ENCODE results near the gene RNF144B. TPM values are rescaled to one million over a fixed set of nuclear protein-coding genes. Genes with fewer than 3 reads are reported as not detected.

Gene RNF144B
- total RNA-seq, 1 experiment from 2014 or later, result 2.3 TPM

DNA sequence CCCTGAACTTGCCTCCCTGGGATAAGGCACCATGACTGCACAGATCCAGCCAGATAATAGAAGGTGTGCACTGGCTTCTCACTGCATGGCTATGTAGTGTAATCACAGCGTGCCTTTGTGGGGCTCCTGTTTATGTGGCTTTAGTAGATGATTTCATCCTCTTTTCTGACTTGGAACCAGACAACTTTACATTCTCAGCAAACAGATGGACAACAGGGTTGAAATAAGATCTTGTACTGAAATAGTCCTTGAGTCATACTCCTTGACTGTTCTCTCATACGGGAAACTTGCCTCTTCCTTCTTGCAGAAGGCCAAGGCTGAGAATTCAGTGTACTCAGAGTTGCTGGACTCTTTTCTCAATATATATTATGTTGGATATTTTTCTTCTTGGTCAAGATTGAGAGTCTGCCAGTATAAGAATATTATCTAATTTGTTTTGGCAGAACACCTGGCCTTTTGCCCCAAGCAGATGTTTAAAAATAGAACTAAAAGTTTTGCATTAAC, 25.0 kb upstream of the RNF144B start:
- Histone ChIP-seq H3K9me3 (ENCODE audit: control insufficient read depth, low read depth, low read length) (no peaks in the 10 kb centered on the region), H3K9ac (ENCODE audit: extremely low read depth, insufficient read length, low read length) (no peak overlapping the region), H3K4me1 (ENCODE audit: insufficient read depth, low read length) (no peaks in the 10 kb centered on the region), H3K79me1 (ENCODE audit: insufficient read depth, low read depth, low read length, poor library complexity, severe bottlenecking) (no peaks in the 10 kb centered on the region), H3K18ac (ENCODE audit: insufficient read length, low read depth, low read length) (no peak overlapping the region), H3T11ph (ENCODE audit: low read length) (no peak overlapping the region), H3K27ac (ENCODE audit: insufficient read length, low read depth, low read length) (no peak overlapping the region), H3K79me2 (ENCODE audit: insufficient read depth, low read length) (no peaks in the 10 kb centered on the region), H3K56ac (ENCODE audit: insufficient read length, low read depth, low read length) (no peak overlapping the region), H4K91ac (ENCODE audit: insufficient read length, low read depth, low read length) (no peak overlapping the region), H3K4ac (ENCODE audit: low read depth, low read length) (no peak overlapping the region), H2BK5ac (ENCODE audit: insufficient read length, low read length) (no peak overlapping the region), H2BK15ac (ENCODE audit: low read depth, low read length) (no peak overlapping the region), H3K23ac (ENCODE audit: insufficient read length, low read depth, low read length) (no peak overlapping the region), H3K23me2 (ENCODE audit: insufficient read length, low read depth, low read length, poor library complexity, severe bottlenecking) (no peaks in the 10 kb centered on the region), H3K27me3 (ENCODE audit: insufficient read depth, low read length) (no peaks in the 10 kb centered on the region), H2BK20ac (ENCODE audit: low read depth, low read length, poor library complexity, severe bottlenecking) (no peak overlapping the region), H3K14ac (ENCODE audit: insufficient read depth, low read length) (no peak overlapping the region), H4K5ac (ENCODE audit: insufficient read length, low read depth, low read length) (no peak overlapping the region), H2BK120ac (ENCODE audit: low read depth, low read length, poor library complexity, severe bottlenecking) (no peak overlapping the region), H4K20me1 (ENCODE audit: control insufficient read depth, insufficient read depth, insufficient read length) (no peaks in the 10 kb centered on the region), H2AFZ (ENCODE audit: low read length) (no peak overlapping the region), H3K4me2 (ENCODE audit: insufficient read depth, insufficient read length, low read length) (no peak overlapping the region), H2BK12ac (ENCODE audit: insufficient read length, low read depth, low read length) (no peak overlapping the region), H2AK5ac (ENCODE audit: insufficient read length, low read length) (no peak overlapping the region), H4K8ac (replicated peaks; ENCODE audit: insufficient read length, low read depth, low read length) (no peak overlapping the region)
- WGBS (ENCODE audit: extremely low coverage, insufficient read length, low lambda C conversion rate), result no CpG with 5 or more reads among the region's 2 CpGs
- Mint-ChIP-seq H3K4me1 (no peaks in the 10 kb centered on the region), H3K36me3 (ENCODE audit: insufficient read depth in 1 of 3, low read depth in 3 of 3) (peaks cover 0 to 12% (median 2%) of the 10 kb centered on the region in 3 experiments; a peak in 3 of 7 replicates), H3K4me3 (no peak overlapping the region), H3K27ac (no peak overlapping the region), H3K9me3 (peaks cover 6 to 13% of the 10 kb centered on the region in 2 experiments; a peak in 4 of 5 replicates), H3K27me3 (ENCODE audit: low read depth) (peaks cover 4% of the 10 kb centered on the region; the same call in 1 of the 2 replicates)
- TF ChIP-seq, protein P1, sequence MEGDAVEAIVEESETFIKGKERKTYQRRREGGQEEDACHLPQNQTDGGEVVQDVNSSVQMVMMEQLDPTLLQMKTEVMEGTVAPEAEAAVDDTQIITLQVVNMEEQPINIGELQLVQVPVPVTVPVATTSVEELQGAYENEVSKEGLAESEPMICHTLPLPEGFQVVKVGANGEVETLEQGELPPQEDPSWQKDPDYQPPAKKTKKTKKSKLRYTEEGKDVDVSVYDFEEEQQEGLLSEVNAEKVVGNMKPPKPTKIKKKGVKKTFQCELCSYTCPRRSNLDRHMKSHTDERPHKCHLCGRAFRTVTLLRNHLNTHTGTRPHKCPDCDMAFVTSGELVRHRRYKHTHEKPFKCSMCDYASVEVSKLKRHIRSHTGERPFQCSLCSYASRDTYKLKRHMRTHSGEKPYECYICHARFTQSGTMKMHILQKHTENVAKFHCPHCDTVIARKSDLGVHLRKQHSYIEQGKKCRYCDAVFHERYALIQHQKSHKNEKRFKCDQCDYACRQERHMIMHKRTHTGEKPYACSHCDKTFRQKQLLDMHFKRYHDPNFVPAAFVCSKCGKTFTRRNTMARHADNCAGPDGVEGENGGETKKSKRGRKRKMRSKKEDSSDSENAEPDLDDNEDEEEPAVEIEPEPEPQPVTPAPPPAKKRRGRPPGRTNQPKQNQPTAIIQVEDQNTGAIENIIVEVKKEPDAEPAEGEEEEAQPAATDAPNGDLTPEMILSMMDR (conservative IDR thresholded peaks at IDR 0.05), result no peak
- no peak for DNase-seq

Data from H9 (cell line).